Effector memory CD4-positive, alpha-beta T cell (primary cell): ENCODE measurements around the gene MFGE8.

ENCODE experiments used
- DNase-seq, 3 donors: peaks; one replicate each; pipeline ENCODE4 v3.0.0-alpha.2; 2020
- H3K27ac ChIP-seq: 2 replicates; pipeline ENCODE4 v1.7.0; 2013; ENCODE audit warnings: mild to moderate bottlenecking, low read length, moderate library complexity; ENCODE audit not compliant: insufficient read depth, poor library complexity, severe bottlenecking
- H3K27me3 ChIP-seq: replicated peaks from 2 replicates; pipeline ENCODE4 v1.7.0; 2013; ENCODE audit warnings: mild to moderate bottlenecking, low read length; ENCODE audit not compliant: insufficient read depth, control insufficient read depth, poor library complexity, severe bottlenecking
- H3K36me3 ChIP-seq: 2 replicates; pipeline ENCODE4 v1.7.0; 2013; ENCODE audit warnings: mild to moderate bottlenecking, low read length, moderate library complexity; ENCODE audit not compliant: control insufficient read depth, insufficient read depth
- H3K4me1 ChIP-seq: 2 replicates; pipeline ENCODE4 v1.7.0; 2013; ENCODE audit warnings: low read length, mild to moderate bottlenecking; ENCODE audit not compliant: control insufficient read depth, insufficient read depth, poor library complexity, severe bottlenecking
- H3K4me3 ChIP-seq: 2 replicates; pipeline ENCODE4 v1.7.0; 2013; ENCODE audit warnings: low read length, low read depth, mild to moderate bottlenecking; ENCODE audit not compliant: insufficient read depth, poor library complexity, severe bottlenecking
- H3K9me3 ChIP-seq: 2 replicates; pipeline ENCODE4 v1.7.0; 2013; ENCODE audit warnings: mild to moderate bottlenecking, low read length, moderate library complexity; ENCODE audit not compliant: control insufficient read depth
- total RNA-seq, 3 donors: gene quantifications; one replicate each; lab custom pipeline; 2026; lab: John Stamatoyannopoulos, UW

Gene MFGE8, protein sequence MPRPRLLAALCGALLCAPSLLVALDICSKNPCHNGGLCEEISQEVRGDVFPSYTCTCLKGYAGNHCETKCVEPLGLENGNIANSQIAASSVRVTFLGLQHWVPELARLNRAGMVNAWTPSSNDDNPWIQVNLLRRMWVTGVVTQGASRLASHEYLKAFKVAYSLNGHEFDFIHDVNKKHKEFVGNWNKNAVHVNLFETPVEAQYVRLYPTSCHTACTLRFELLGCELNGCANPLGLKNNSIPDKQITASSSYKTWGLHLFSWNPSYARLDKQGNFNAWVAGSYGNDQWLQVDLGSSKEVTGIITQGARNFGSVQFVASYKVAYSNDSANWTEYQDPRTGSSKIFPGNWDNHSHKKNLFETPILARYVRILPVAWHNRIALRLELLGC
- total RNA-seq = 28.4 to 38.1 (median 33.2) reads per million in 3 donors

GRCh38 chr15:88913017-88913849, at the start of gene MFGE8:
TSS of gene MFGE8 (minus strand) at chr15:88913379. CDS start at chr15:88913319, 60 bp downstream.
- DNase-seq = peak; percentile 34 to 60 (median 60)
- no peaks in the 10 kb centered on the region for H3K9me3 ChIP-seq
- H3K4me3 ChIP-seq = peak within 1 kb of the TSS; percentile 81
- no peaks in the 10 kb centered on the region for H3K36me3 ChIP-seq
- peaks cover 10% of the 10 kb centered on the region for H3K4me1 ChIP-seq
- no peaks in the 10 kb centered on the region for H3K27me3 ChIP-seq
- H3K27ac ChIP-seq = peak within 1 kb of the TSS; percentile 54

DNA sequence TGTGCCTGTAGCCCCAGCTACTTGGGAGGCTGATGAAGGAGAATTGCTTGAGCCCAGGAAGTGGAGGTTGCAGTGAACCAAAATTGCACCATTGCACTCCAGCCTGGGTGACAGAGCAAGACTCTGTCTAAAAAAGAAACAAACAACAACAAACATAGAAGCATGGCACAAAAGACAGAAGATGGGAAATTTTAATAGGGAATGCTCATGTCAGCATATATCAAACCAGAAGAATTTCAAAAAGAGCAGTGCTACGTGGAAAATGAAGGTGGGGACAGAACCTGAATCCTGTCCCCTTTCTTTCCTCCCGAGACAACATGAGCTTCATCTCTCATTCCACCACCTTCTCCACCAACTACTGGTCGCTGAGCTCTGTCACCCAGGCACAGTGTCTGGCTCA, 46.3 kb upstream of the MFGE8 start:
- H3K27ac ChIP-seq = no peak overlapping the region
- no peak for DNase-seq
- no peaks in the 10 kb centered on the region for H3K9me3 ChIP-seq
- H3K4me1 ChIP-seq = no peaks in the 10 kb centered on the region
- H3K27me3 ChIP-seq = no peaks in the 10 kb centered on the region
- no peaks in the 10 kb centered on the region for H3K36me3 ChIP-seq
- no peak overlapping the region for H3K4me3 ChIP-seq

- Histone ChIP-seq H3K27ac (no peak overlapping the region), H3K4me1 (no peaks in the 10 kb centered on the region), H3K4me3 (no peak overlapping the region), H3K27me3 (no peaks in the 10 kb centered on the region), H3K9me3 (no peaks in the 10 kb centered on the region), H3K36me3 (no peaks in the 10 kb centered on the region)
- no peak for DNase-seq
These were observed 43.7 kb upstream of the MFGE8 start for GRCh38 chr15:88956906-88957305.

DNA sequence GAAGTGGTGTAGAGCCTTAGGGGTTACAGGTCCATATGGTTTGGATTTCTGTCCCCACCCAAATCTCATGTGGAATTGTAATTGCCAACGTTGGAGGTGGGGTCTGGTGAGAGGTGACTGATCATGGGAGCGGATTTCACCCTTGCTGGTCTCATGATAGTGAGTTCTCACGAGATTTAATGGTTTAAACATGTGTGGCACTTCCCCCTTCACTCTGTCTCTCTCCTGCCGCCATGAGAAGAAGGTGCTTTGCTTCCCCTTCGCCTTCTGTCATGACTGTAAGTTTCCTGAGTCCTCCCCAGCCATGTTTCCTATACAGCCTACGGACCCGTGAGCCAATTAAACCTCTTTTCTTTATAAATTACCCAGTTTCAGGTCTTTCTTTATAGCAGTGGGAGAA, 43.1 kb upstream of the MFGE8 start:
- Histone ChIP-seq H3K9me3 (no peaks in the 10 kb centered on the region), H3K4me3 (no peak overlapping the region), H3K27me3 (no peaks in the 10 kb centered on the region), H3K27ac (no peak overlapping the region), H3K36me3 (no peaks in the 10 kb centered on the region), H3K4me1 (no peaks in the 10 kb centered on the region)
- DNase-seq = no peak

DNA sequence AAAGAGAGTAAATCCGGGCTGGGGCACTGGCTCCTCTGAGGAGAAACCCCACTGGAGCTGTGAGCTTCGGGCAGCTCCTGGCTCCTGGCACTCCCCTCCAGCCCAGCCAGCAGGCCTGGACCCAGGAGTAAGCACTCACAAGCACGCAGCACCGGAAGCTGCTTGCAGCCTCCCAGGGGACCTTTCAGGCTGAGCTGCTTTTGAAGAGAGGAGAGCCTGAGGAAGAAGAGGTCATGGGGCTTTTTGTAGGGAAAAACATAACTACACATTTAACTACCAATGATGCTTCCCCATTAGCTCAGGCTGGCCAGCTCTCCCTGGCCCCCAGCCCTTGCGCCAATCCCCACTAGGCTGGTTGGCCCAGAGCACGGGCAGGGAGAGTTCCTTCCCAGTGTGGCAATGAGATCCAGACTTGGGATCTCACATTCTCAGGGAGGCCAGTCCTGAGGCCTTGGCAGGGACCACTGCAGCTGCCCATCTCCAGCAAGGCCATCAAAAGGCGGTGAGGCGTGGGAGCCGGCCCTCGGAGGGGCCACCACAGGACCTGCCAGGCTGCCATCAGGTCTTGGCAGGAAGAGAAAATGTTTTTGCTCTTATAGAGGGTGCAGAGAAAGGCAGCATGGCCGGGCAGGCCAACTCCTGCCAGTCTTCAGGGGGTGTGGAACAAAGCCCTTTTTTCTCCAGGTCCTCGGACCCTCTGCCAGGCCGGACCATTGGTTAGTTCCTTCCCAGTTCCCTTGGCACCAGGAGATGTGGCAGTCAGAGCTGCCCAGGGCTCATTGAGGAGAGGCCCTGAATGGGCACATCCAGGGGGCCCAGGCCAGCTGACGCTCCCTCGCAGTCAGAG, 41.5 kb upstream of the MFGE8 start:
- H3K4me3 ChIP-seq = no peak overlapping the region
- H3K27ac ChIP-seq = no peak overlapping the region
- no peaks in the 10 kb centered on the region for H3K27me3 ChIP-seq
- no peaks in the 10 kb centered on the region for H3K9me3 ChIP-seq
- no peaks in the 10 kb centered on the region for H3K36me3 ChIP-seq
- H3K4me1 ChIP-seq = no peaks in the 10 kb centered on the region
- DNase-seq = no peak

GRCh38 chr15:88950600-88951160, 37.5 kb upstream of the MFGE8 start:
- Histone ChIP-seq H3K27ac (no peak overlapping the region), H3K9me3 (no peaks in the 10 kb centered on the region), H3K27me3 (no peaks in the 10 kb centered on the region), H3K4me1 (no peaks in the 10 kb centered on the region), H3K4me3 (no peak overlapping the region), H3K36me3 (no peaks in the 10 kb centered on the region)
- no peak for DNase-seq

DNA sequence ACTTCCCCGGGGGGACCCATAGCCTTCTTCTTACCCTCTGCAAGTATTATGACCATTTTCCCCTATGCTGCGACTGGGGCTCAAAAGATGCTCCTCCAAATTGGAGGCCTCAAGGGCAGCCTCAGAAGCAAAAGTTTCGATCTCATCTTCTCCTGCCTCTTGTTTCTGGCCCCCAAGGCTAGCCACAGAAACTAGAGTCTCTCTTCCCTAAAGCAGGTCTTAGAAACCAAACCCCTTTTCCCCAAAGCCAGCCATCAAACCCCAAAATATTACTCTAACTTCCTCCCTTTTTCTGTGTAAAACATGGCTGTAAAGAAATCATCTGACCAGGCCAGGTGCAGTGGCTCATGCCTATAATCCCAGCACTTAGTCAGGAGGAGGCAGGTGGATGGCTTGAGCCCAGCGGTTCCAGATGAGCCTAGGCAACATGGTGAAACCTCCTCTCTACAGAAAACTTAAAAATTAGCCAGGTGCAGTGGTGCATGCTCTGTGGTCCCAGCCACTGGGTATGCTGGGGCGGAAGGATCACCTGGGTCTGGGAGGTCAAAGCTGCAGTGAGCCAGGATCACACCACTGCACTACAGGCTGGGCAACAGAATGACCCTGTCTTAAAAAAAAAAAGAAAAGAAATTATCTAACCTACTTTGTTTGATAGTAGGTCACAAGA, 36.7 kb upstream of the MFGE8 start:
- no peaks in the 10 kb centered on the region for H3K36me3 ChIP-seq
- DNase-seq = no peak

GRCh38 chr15:88940110-88940675, 27.0 kb upstream of the MFGE8 start:
- no peak overlapping the region for H3K27ac ChIP-seq
- H3K9me3 ChIP-seq = no peaks in the 10 kb centered on the region
- H3K4me1 ChIP-seq = no peaks in the 10 kb centered on the region
- H3K4me3 ChIP-seq = no peak overlapping the region
- DNase-seq = no peak
- no peaks in the 10 kb centered on the region for H3K27me3 ChIP-seq
- H3K36me3 ChIP-seq = no peaks in the 10 kb centered on the region

More for the DNA sequence above, 36.7 kb upstream of the MFGE8 start:
- Histone ChIP-seq H3K9me3 (no peaks in the 10 kb centered on the region), H3K27ac (no peak overlapping the region), H3K4me3 (no peak overlapping the region), H3K4me1 (no peaks in the 10 kb centered on the region), H3K27me3 (no peaks in the 10 kb centered on the region)

DNA sequence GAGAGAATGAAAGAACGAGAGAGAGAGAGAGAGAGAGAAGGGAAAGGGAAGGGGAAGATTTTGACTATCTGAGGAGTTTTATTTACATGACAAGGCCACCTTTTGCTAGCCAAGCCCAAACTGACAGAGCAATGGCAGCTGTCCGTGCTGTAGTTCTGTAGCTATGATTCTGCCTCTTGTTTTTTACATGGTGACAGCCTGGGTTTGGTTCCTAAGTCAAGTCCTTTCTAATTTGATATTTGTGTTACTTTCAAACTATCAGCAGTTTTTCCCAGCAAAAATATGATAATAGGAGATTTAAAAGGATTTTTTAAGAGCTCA, 26.3 kb upstream of the MFGE8 start:
- Histone ChIP-seq H3K9me3 (no peaks in the 10 kb centered on the region), H3K27me3 (no peaks in the 10 kb centered on the region), H3K4me1 (no peaks in the 10 kb centered on the region), H3K27ac (no peak overlapping the region), H3K36me3 (no peaks in the 10 kb centered on the region), H3K4me3 (no peak overlapping the region)
- no peak for DNase-seq
